T-cell (primary cell): ENCODE results near the gene MCTS1. TPM values are rescaled to one million over a fixed set of nuclear protein-coding genes. Genes with fewer than 3 reads are reported as not detected.

Source experiments
- ATAC-seq, 4 experiments: fragments of 200-7000 bp in 3 of 4; fragments of 150-1000 bp in 1 of 4; cut with Tn5 transposase; replicated peaks in 1 of 4; 1 replicate in 3 of 4; 2 replicates in 1 of 4; pipeline ENCODE4 v1.10.0; 2021; ENCODE audit warnings: moderate library complexity in 3 of 4, mild to moderate bottlenecking in 2 of 4, moderate number of reproducible peaks in 1 of 4
- CTCF ChIA-PET, 2 donors: fragments of 300-600 bp; sonication (Branson Sonifier 250); formaldehyde crosslinking; loops; one replicate each; lab custom pipeline; 2022; ENCODE audit warnings: antibody characterized with exemption in 2 of 2; lab: Charles Lee
- POLR2A ChIA-PET, 2 donors: fragments of 300-600 bp; sonication (Branson Sonifier 250); formaldehyde crosslinking; loops; one replicate each; lab custom pipeline; 2022; ENCODE audit warnings: antibody characterized with exemption in 2 of 2; lab: Charles Lee
- DNase-seq, 35 experiments: peaks; one replicate each; pipeline versions ENCODE4 v3.0.0 to v3.0.0-alpha.2; 2013 to 2023
- H3K27ac ChIP-seq: one replicate; pipeline ENCODE4 v1.5.1; 2013; ENCODE audit warnings: low read length
- H3K27me3 ChIP-seq, 2 experiments: replicated peaks in 1 of 2; 1 replicate in 1 of 2; 2 replicates in 1 of 2; pipeline versions ENCODE4 v1.6.1 to v1.7.0; 2013; ENCODE audit warnings: low read length in 1 of 2, mixed read lengths in 1 of 2; ENCODE audit not compliant: control insufficient read depth in 2 of 2, insufficient read depth in 2 of 2; ENCODE audit errors: extremely low read depth in 1 of 2
- H3K36me3 ChIP-seq, 2 donors: 1 replicate in 1 of 2; 2 replicates in 1 of 2; pipeline versions ENCODE4 v1.6.1 to v1.7.0; 2013; ENCODE audit warnings: low read length in 1 of 2; ENCODE audit not compliant: control insufficient read depth in 2 of 2, insufficient read depth in 1 of 2; ENCODE audit errors: extremely low read depth in 1 of 2
- H3K4me1 ChIP-seq, 2 experiments: 1 replicate in 1 of 2; 2 replicates in 1 of 2; pipeline versions ENCODE4 v1.6.1 to v1.7.0; 2013; ENCODE audit warnings: low read length in 2 of 2, mixed read lengths in 1 of 2; ENCODE audit not compliant: insufficient read depth in 2 of 2, control insufficient read depth in 1 of 2; ENCODE audit errors: extremely low read depth in 1 of 2
- H3K4me3 ChIP-seq, 2 donors: 1 replicate in 1 of 2; 2 replicates in 1 of 2; pipeline versions ENCODE4 v1.5.1 to v1.7.0; 2013; ENCODE audit warnings: mild to moderate bottlenecking in 2 of 2, low read length in 1 of 2, moderate library complexity in 1 of 2; ENCODE audit not compliant: control insufficient read depth in 1 of 2; ENCODE audit errors: extremely low read depth in 1 of 2
- H3K9me3 ChIP-seq: 2 replicates; pipeline ENCODE4 v1.7.0; 2013
- H3K27ac Mint-ChIP-seq, 2 donors: one replicate each; pipeline ENCODE4 v1.8.0; 2020 to 2021; ENCODE audit warnings: mild to moderate bottlenecking in 2 of 2, mixed read lengths in 2 of 2
- H3K27me3 Mint-ChIP-seq, 2 donors: one replicate each; pipeline ENCODE4 v1.8.0; 2021 to 2022; ENCODE audit warnings: mixed read lengths in 2 of 2
- H3K36me3 Mint-ChIP-seq: one replicate; pipeline ENCODE4 v1.8.0; 2021; ENCODE audit warnings: mixed read lengths
- H3K4me1 Mint-ChIP-seq, 3 donors: one replicate each; pipeline ENCODE4 v1.8.0; 2020 to 2022; ENCODE audit warnings: mixed read lengths in 3 of 3, mild to moderate bottlenecking in 1 of 3
- H3K4me3 Mint-ChIP-seq, 3 donors: one replicate each; pipeline ENCODE4 v1.8.0; 2020 to 2022; ENCODE audit warnings: mild to moderate bottlenecking in 3 of 3, mixed read lengths in 3 of 3, moderate library complexity in 3 of 3
- H3K9me3 Mint-ChIP-seq, 3 donors: one replicate each; pipeline ENCODE4 v1.8.0; 2020 to 2022; ENCODE audit warnings: mixed read lengths in 3 of 3
- WGBS: methylation state at CpG from one replicate; pipeline ENCODE4 v1.1.5; 2013; ENCODE audit warnings: missing lambda C conversion rate; ENCODE audit not compliant: insufficient coverage; 5-methylcytosine and 5-hydroxymethylcytosine counted together
- total RNA-seq, 35 experiments: library from RNA in 6 of 35; stranded (reverse) in 6 of 35; fragments of 120-200 nt in 1 of 35; gene quantifications; one replicate each; pipeline versions ENCODE4 v1.2.1 to v1.2.4 and lab custom pipeline; 2013 to 2026

The MCTS1 gene
- total RNA-seq, 5 donors from 2014 or later (not counting 1 experiment from before 2014, with no cell fraction given), result 18.9 to 27.2 (median 25.3) TPM

- ChIA-PET CTCF (no interaction called here), POLR2A (no interaction called here)
- Histone ChIP-seq H3K4me3 (no peak overlapping the region), H3K9me3 (no peaks in the 10 kb centered on the region), H3K27me3 (no peaks in the 10 kb centered on the region), H3K36me3 (peaks cover 0 to 28% of the 10 kb centered on the region in 2 donors), H3K4me1 (no peaks in the 10 kb centered on the region), H3K27ac (no peak overlapping the region)
- Mint-ChIP-seq H3K27ac (peak overlapping the region in 1 of 2 donors; percentile 36), H3K9me3 (no peaks in the 10 kb centered on the region), H3K27me3 (peaks cover 0 to 3% of the 10 kb centered on the region in 2 donors), H3K4me3 (no peak overlapping the region), H3K36me3 (peaks cover 18% of the 10 kb centered on the region), H3K4me1 (peaks cover 0 to 1% (median 0%) of the 10 kb centered on the region in 3 donors)
- ATAC-seq, result no peak
- no peak for DNase-seq
Measured at GRCh38 chrX:120614816-120615215, 10.9 kb downstream of the MCTS1 start.

GRCh38 chrX:120617996-120618630 lies 14.2 kb downstream of the MCTS1 start:
- H3K4me1 ChIP-seq, result no peaks in the 10 kb centered on the region
- H3K27ac Mint-ChIP-seq, result no peak overlapping the region
- no peaks in the 10 kb centered on the region for H3K27me3 Mint-ChIP-seq
- H3K4me3 Mint-ChIP-seq, result no peak overlapping the region
- no peaks in the 10 kb centered on the region for H3K9me3 ChIP-seq
- H3K27me3 ChIP-seq, result no peaks in the 10 kb centered on the region
- H3K4me1 Mint-ChIP-seq, result peaks cover 0 to 1% (median under 1%) of the 10 kb centered on the region in 3 donors
- peaks cover 15% of the 10 kb centered on the region for H3K36me3 Mint-ChIP-seq
- H3K27ac ChIP-seq, result no peak overlapping the region
- H3K36me3 ChIP-seq, result peaks cover 0 to 13% of the 10 kb centered on the region in 2 donors
- ChIA-PET CTCF (no interaction called here), POLR2A (no interaction called here)
- H3K4me3 ChIP-seq, result no peak overlapping the region
- DNase-seq (no peak), ATAC-seq (no peak)
- 82% methylated on average over 2 of the region's 5 CpGs for WGBS
- no peaks in the 10 kb centered on the region for H3K9me3 Mint-ChIP-seq

GRCh38 chrX:120625371-120625770 lies 21.5 kb downstream of the MCTS1 start:
- Mint-ChIP-seq H3K27ac (no peak overlapping the region), H3K27me3 (no peaks in the 10 kb centered on the region), H3K36me3 (peaks cover 7% of the 10 kb centered on the region), H3K4me3 (no peak overlapping the region), H3K9me3 (no peaks in the 10 kb centered on the region), H3K4me1 (peaks cover 21 to 30% (median 25%) of the 10 kb centered on the region in 3 donors)
- WGBS, result no CpG with 5 or more reads among the region's 2 CpGs
- Histone ChIP-seq H3K9me3 (no peaks in the 10 kb centered on the region), H3K4me1 (peaks cover 4 to 11% of the 10 kb centered on the region in 2 experiments), H3K36me3 (peaks cover 0 to 7% of the 10 kb centered on the region in 2 donors), H3K27ac (no peak overlapping the region), H3K4me3 (no peak overlapping the region), H3K27me3 (no peaks in the 10 kb centered on the region)
- ChIA-PET POLR2A (no interaction called here), CTCF (no interaction called here)
- ATAC-seq (no peak), DNase-seq (no peak)

DNA sequence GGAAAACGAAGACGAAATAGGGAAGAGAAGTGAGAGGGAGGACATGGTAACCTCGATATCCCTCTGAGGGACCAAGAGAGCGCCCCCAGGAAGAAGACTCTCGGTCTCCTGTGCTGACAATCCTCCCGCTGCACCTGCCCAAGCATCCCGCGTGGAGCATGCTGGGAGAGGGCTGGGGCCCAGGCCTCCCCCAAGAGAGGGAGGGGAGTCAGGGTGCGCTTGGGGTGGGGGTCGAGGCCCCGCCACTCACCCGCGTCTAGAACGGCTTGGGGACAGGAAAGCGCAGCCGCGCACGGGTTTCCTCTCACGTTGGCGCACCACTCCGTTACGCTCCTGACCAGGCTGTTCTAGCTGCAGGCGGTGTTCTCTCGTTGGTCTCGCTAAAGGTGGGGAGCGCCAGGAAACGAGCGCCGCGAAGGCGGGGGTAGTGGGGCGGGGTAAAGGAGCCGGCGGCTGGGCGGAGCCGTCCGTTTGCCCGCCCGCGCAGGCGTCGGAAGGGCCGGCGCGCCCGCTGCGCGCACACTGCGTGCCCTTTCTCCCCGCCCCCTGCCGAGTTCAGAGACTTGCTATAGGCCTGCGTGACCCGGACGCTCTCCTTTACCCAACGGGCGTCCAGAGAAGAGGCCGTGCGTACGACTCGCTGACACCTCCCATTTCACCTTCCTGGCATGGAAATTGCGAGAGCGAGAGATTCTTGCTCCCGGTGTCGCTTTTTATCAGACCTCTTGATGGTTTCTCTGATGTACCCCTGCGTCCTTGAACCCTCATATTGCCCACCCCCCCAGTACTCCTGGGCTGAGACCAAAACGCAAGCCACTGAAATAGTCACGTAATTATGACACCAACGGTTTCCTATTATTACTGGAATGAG lies 26.0 kb downstream of the MCTS1 start, which contains the start of gene C1GALT1C1:
TSS of gene C1GALT1C1 (minus strand) at position 388 of the 871 bp plus-strand sequence. CDS start 2,888 bp downstream, outside the sequence.
- peak within 1 kb of the TSS; percentile 51 to 63 for H3K4me3 ChIP-seq
- ATAC-seq (peak; percentile 92 to 95 (median 94)), DNase-seq (peak; percentile 80 to 94 (median 90))
- whole genome bisulfite sequencing, result 0% methylated on average over 25 of the region's 68 CpGs
- POLR2A ChIA-PET, result interaction anchor here in 1 of 2 donors (0.6 kb wide), 2 partner anchors 45 to 144 kb away, joined by 3 read pairs; no protein-coding TSS in a partner anchor
- H3K27ac Mint-ChIP-seq, result peak within 1 kb of the TSS; percentile 95 to 97
- peak within 1 kb of the TSS; percentile 95 for H3K27ac ChIP-seq
- no peaks in the 10 kb centered on the region for H3K36me3 Mint-ChIP-seq
- no peaks in the 10 kb centered on the region for H3K27me3 Mint-ChIP-seq
- CTCF ChIA-PET, result no interaction called here
- H3K9me3 Mint-ChIP-seq, result no peaks in the 10 kb centered on the region
- H3K36me3 ChIP-seq, result peaks cover 0 to 3% of the 10 kb centered on the region in 2 donors
- H3K27me3 ChIP-seq, result no peaks in the 10 kb centered on the region
- H3K4me1 Mint-ChIP-seq, result peaks cover 14 to 30% (median 24%) of the 10 kb centered on the region in 3 donors
- peaks cover 4 to 16% of the 10 kb centered on the region in 2 experiments for H3K4me1 ChIP-seq
- H3K4me3 Mint-ChIP-seq, result peak within 1 kb of the TSS; percentile 78 to 97 (median 80)
- H3K9me3 ChIP-seq, result no peaks in the 10 kb centered on the region

- CTCF ChIA-PET, result interaction anchor here in 1 of 2 donors (0.5 kb wide), 1 partner anchor 54 kb away, joined by 5 read pairs; no protein-coding TSS in a partner anchor
- no peak overlapping the region for H3K27ac ChIP-seq
- WGBS, result no CpG with 5 or more reads among the region's 4 CpGs
- peaks cover 0 to 6% of the 10 kb centered on the region in 2 donors for H3K27me3 Mint-ChIP-seq
- no peaks in the 10 kb centered on the region for H3K36me3 Mint-ChIP-seq
- H3K27ac Mint-ChIP-seq, result no peak overlapping the region
- ATAC-seq, result no peak
- H3K4me1 ChIP-seq, result no peaks in the 10 kb centered on the region
- no peak overlapping the region for H3K4me3 ChIP-seq
- H3K4me1 Mint-ChIP-seq, result no peaks in the 10 kb centered on the region
- H3K4me3 Mint-ChIP-seq, result no peak overlapping the region
- no peak for DNase-seq
- POLR2A ChIA-PET, result no interaction called here
- no peaks in the 10 kb centered on the region for H3K27me3 ChIP-seq
- H3K9me3 Mint-ChIP-seq, result no peaks in the 10 kb centered on the region
- H3K9me3 ChIP-seq, result no peaks in the 10 kb centered on the region
- H3K36me3 ChIP-seq, result no peaks in the 10 kb centered on the region
Measured at GRCh38 chrX:120638619-120639018, 34.7 kb downstream of the MCTS1 start.

- no peaks in the 10 kb centered on the region for H3K36me3 ChIP-seq
- no peaks in the 10 kb centered on the region for H3K9me3 ChIP-seq
- no peaks in the 10 kb centered on the region for H3K4me1 ChIP-seq
- H3K4me3 Mint-ChIP-seq, result no peak overlapping the region
- H3K4me3 ChIP-seq, result no peak overlapping the region
- ChIA-PET POLR2A (no interaction called here), CTCF (no interaction called here)
- H3K9me3 Mint-ChIP-seq, result no peaks in the 10 kb centered on the region
- no peak overlapping the region for H3K27ac ChIP-seq
- DNase-seq (no peak), ATAC-seq (no peak)
- H3K4me1 Mint-ChIP-seq, result no peaks in the 10 kb centered on the region
- no peak overlapping the region for H3K27ac Mint-ChIP-seq
- H3K27me3 Mint-ChIP-seq, result peaks cover 0 to 12% of the 10 kb centered on the region in 2 donors
- H3K36me3 Mint-ChIP-seq, result no peaks in the 10 kb centered on the region
- no peaks in the 10 kb centered on the region for H3K27me3 ChIP-seq
- no CpG with 5 or more reads among the region's 2 CpGs for WGBS
Measured at GRCh38 chrX:120642871-120643270, 39.0 kb downstream of the MCTS1 start.
